ENCODE data around the gene FASTK. TPM values are rescaled to one million over a fixed set of nuclear protein-coding genes. Genes with fewer than 3 reads are reported as not detected.

Gene FASTK
- total RNA-seq, 1 donor = 87.6 TPM

GRCh38 chr7:151110941-151111645 lies 30.5 kb upstream of the FASTK start:
- no peaks in the 10 kb centered on the region for H3K36me3 ChIP-seq (ENCODE audit: insufficient read depth, low read length)
- H4K20me1 ChIP-seq (ENCODE audit: insufficient read depth, low read length) = peaks cover 74% of the 10 kb centered on the region
- no peak overlapping the region for H3K4me2 ChIP-seq (ENCODE audit: insufficient read depth, low read length)
- peak; percentile 100 for DNase-seq (ENCODE audit: insufficient read length, low spot score, missing footprints)
- no peak overlapping the region for H3K27ac ChIP-seq (ENCODE audit: low read depth, low read length)
- H3K9me3 ChIP-seq (ENCODE audit: low read depth, low read length) = no peaks in the 10 kb centered on the region
- no peak overlapping the region for H2AFZ ChIP-seq (ENCODE audit: low read length)
- H3K4me1 ChIP-seq (ENCODE audit: insufficient read depth, low read length) = peaks cover 21% of the 10 kb centered on the region
- peaks cover 72% of the 10 kb centered on the region for H3K79me2 ChIP-seq (ENCODE audit: insufficient read depth, low read length)
- no peaks in the 10 kb centered on the region for H3K27me3 ChIP-seq (ENCODE audit: insufficient read depth, low read length)
- H3K4me3 ChIP-seq (ENCODE audit: insufficient read depth, low read length) = no peak overlapping the region
- TF ChIP-seq CTCF (IDR thresholded peaks at IDR 0.05; ENCODE audit: extremely low read depth, low read depth, low read length) = peak; percentile 80

- Histone ChIP-seq H3K79me2 (ENCODE audit: insufficient read depth, low read length) (peaks cover 68% of the 10 kb centered on the region), H4K20me1 (ENCODE audit: insufficient read depth, low read length) (peaks cover 68% of the 10 kb centered on the region), H3K36me3 (ENCODE audit: insufficient read depth, low read length) (no peaks in the 10 kb centered on the region), H3K9me3 (ENCODE audit: low read depth, low read length) (no peaks in the 10 kb centered on the region), H3K4me2 (ENCODE audit: insufficient read depth, low read length) (no peak overlapping the region), H2AFZ (ENCODE audit: low read length) (no peak overlapping the region), H3K4me3 (ENCODE audit: insufficient read depth, low read length) (no peak overlapping the region), H3K4me1 (ENCODE audit: insufficient read depth, low read length) (peaks cover 22% of the 10 kb centered on the region), H3K27ac (ENCODE audit: low read depth, low read length) (no peak overlapping the region), H3K27me3 (ENCODE audit: insufficient read depth, low read length) (no peaks in the 10 kb centered on the region)
- peak; percentile 64 for DNase-seq (ENCODE audit: insufficient read length, low spot score, missing footprints)
- no peak for TF ChIP-seq CTCF (IDR thresholded peaks at IDR 0.05; ENCODE audit: extremely low read depth, low read depth, low read length)
Observed at GRCh38 chr7:151110236-151110940, 29.8 kb upstream of the FASTK start.

GRCh38 chr7:151109094-151110048 lies 28.8 kb upstream of the FASTK start:
- no peak overlapping the region for H3K4me3 ChIP-seq (ENCODE audit: insufficient read depth, low read length)
- peaks cover 30% of the 10 kb centered on the region for H3K4me1 ChIP-seq (ENCODE audit: insufficient read depth, low read length)
- H3K27me3 ChIP-seq (ENCODE audit: insufficient read depth, low read length) = no peaks in the 10 kb centered on the region
- no peak overlapping the region for H3K4me2 ChIP-seq (ENCODE audit: insufficient read depth, low read length)
- no peak for TF ChIP-seq CTCF (IDR thresholded peaks at IDR 0.05; ENCODE audit: extremely low read depth, low read depth, low read length)
- H3K27ac ChIP-seq (ENCODE audit: low read depth, low read length) = no peak overlapping the region
- peaks cover 75% of the 10 kb centered on the region for H4K20me1 ChIP-seq (ENCODE audit: insufficient read depth, low read length)
- peaks cover 72% of the 10 kb centered on the region for H3K79me2 ChIP-seq (ENCODE audit: insufficient read depth, low read length)
- DNase-seq (ENCODE audit: insufficient read length, low spot score, missing footprints) = peak; percentile 91
- peaks cover 2% of the 10 kb centered on the region for H3K36me3 ChIP-seq (ENCODE audit: insufficient read depth, low read length)
- H3K9me3 ChIP-seq (ENCODE audit: low read depth, low read length) = no peaks in the 10 kb centered on the region
- no peak overlapping the region for H2AFZ ChIP-seq (ENCODE audit: low read length)
